HG03378 (cell line): Measurements from ENCODE around the gene PTPRB.

Experiments
- ATAC-seq: cut with Tn5 transposase; IDR thresholded peaks from one replicate; pipeline ENCODE4 v1.9.1; 2021; ENCODE audit warnings: mild to moderate bottlenecking, moderate library complexity; ENCODE audit not compliant: unreplicated experiment

Gene PTPRB

DNA sequence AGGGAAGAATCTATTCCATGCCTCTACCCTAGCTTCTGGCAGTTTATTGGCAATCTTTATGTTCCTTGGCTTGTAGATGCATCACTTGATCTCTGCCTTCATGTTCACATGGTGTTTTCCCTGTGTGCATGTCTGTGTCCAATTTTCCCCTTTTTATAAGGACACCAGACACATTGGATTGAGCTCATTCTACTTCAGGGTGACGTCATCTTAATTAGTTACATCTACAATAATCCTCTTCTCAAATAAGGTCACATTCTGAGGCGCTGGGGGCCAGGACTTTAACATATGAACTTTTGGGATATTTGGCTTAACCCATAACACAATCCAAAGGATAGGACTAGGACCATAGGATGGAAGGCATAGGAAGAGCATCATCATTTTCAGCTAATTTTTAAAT lies 169.8 kb downstream of the PTPRB start:
- ATAC-seq, result no peak

DNA sequence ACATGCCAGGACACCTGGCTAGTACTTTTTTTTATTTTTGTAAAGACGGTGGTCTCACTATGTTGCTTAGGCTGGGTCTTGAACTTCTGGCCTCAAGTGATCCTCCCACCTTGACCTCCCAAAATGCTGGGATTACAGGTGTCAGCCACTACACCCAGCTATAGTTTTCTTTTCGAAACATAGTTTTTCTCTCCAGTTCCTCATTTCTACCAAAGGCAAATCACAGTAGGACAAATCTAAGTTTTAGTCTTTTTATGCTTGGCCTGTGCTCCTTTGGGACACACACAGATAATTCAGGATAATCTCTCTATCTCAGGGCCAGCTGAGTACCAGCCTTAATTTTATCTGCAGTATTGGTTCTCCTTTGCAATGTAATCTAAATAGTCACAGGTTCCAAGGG lies 170.5 kb downstream of the PTPRB start:
- no peak for ATAC-seq
